ENCODE data around the gene KCTD6.
A peak's percentile ranks its signal among the peaks of the same experiment; 100 is the strongest.
"Not testable (repeated sequence)": the region's sequence is repeated elsewhere in the genome, so short reads cannot be mapped to it uniquely, and the experiment has no call there.

KCTD6 gene

GRCh38 chr3:58527440-58527839, 35.5 kb downstream of the KCTD6 start:
- not testable (repeated sequence) for DNase-seq

- no peak for DNase-seq
Measured at GRCh38 chr3:58528629-58529028, 36.7 kb downstream of the KCTD6 start.

- peak; percentile 73 for DNase-seq
Measured at GRCh38 chr3:58529516-58530353, 37.8 kb downstream of the KCTD6 start.

- no peak for DNase-seq
Measured at GRCh38 chr3:58530354-58530865, 38.5 kb downstream of the KCTD6 start.

GRCh38 chr3:58531555-58531954, 39.7 kb downstream of the KCTD6 start:
- DNase-seq: no peak

GRCh38 chr3:58531956-58532355, 40.1 kb downstream of the KCTD6 start:
- no peak for DNase-seq

GRCh38 chr3:58532794-58533220, 40.9 kb downstream of the KCTD6 start:
- peak; percentile 87 for DNase-seq

GRCh38 chr3:58534592-58535494, 42.9 kb downstream of the KCTD6 start:
- DNase-seq: no peak

- DNase-seq: no peak
Measured at GRCh38 chr3:58535531-58536500, 43.9 kb downstream of the KCTD6 start.

GRCh38 chr3:58536501-58537411, 44.9 kb downstream of the KCTD6 start, which contains the start of gene ACOX2:
Gene ACOX2, minus strand, starts transcription at chr3:58537190. Its CDS starts 2,084 bp downstream, at chr3:58535106.
- DNase-seq: no peak

GRCh38 chr3:58537412-58538301, 45.8 kb downstream of the KCTD6 start:
- DNase-seq: no peak

- DNase-seq: no peak
Measured at GRCh38 chr3:58539626-58540025, 47.7 kb downstream of the KCTD6 start.

- no peak for DNase-seq
Measured at GRCh38 chr3:58540176-58540858, 48.4 kb downstream of the KCTD6 start.

- no peak for DNase-seq
Measured at GRCh38 chr3:58544541-58544940, 52.6 kb downstream of the KCTD6 start.

- no peak for DNase-seq
Measured at GRCh38 chr3:58551636-58552180, 59.8 kb downstream of the KCTD6 start.
